Activated CD4-positive, CD25-positive, alpha-beta regulatory T cell (primary cell): ENCODE measurements around the gene PCP2.

Source experiments
- DNase-seq, 4 experiments: peaks; one replicate each; lab custom pipeline; 2025; lab: John Stamatoyannopoulos, UW

Gene PCP2

GRCh38 chr19:7618771-7619510, 14.6 kb downstream of the PCP2 start:
- DNase-seq: no peak

DNA sequence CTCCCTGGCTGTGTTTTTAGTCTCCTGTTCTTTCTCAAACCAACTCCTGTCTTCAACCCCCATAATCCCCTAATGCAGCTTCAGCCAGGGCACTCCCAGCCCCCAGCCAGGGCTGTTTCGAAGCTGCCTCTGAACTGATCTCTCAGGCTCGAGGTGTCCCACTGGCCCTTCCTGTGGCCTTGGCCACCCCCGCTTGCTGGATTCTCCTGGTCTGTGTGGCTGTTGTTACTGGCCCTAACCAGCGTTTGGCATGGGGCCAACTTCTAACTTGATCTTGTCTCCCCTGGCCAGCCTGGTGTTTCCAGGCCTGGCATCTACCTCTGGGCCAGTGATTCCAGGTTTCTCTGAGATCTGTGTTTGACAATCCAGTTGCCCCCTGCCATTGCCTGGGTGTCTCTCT, 15.2 kb downstream of the PCP2 start:
- DNase-seq: no peak

DNA sequence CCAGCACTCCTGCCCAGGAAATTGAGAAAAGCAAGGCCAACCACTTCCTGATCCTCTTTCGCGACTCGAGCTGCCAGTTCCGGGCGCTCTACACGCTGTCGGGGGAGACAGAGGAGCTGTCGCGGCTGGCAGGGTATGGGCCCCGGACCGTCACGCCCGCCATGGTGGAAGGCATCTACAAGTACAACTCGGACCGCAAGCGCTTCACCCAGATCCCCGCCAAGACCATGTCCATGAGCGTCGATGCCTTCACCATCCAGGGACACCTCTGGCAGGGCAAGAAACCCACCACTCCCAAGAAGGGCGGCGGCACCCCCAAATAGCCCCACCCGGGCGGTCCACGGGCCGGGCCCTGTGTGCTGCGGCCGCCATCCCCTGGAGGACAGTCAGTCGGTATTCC, 15.8 kb downstream of the PCP2 start:
- DNase-seq: no peak

GRCh38 chr19:7617172-7617571, 16.3 kb downstream of the PCP2 start:
- no peak for DNase-seq

GRCh38 chr19:7614859-7615741, 18.4 kb downstream of the PCP2 start:
- DNase-seq: no peak

- no peak for DNase-seq
Measured at GRCh38 chr19:7612282-7613274, 20.9 kb downstream of the PCP2 start.

DNA sequence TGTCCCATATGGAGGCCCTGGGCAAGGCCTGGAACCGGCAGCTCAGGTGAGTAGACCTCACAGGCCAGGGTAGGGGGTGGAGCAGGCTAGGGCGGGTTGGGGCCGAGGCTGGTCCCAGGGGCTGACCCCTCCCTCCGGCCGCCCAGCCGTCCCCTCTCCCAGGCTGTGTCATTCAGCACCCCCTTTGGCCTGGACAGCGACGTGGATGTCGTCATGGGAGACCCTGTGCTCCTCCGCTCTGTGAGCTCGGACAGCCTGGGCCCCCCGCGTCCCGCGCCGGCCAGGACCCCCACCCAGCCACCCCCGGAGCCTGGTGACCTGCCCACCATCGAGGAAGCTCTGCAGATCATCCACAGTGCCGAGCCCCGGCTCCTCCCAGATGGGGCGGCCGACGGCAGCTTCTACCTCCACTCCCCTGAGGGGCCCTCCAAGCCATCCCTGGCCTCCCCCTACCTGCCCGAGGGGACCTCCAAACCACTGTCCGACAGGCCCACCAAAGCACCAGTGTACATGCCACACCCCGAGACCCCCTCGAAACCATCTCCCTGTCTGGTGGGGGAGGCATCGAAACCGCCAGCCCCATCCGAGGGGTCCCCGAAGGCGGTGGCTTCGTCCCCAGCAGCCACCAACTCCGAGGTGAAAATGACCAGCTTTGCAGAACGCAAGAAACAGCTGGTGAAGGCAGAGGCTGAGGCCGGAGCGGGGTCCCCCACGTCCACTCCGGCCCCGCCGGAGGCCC, 21.8 kb downstream of the PCP2 start:
- DNase-seq: no peak

DNA sequence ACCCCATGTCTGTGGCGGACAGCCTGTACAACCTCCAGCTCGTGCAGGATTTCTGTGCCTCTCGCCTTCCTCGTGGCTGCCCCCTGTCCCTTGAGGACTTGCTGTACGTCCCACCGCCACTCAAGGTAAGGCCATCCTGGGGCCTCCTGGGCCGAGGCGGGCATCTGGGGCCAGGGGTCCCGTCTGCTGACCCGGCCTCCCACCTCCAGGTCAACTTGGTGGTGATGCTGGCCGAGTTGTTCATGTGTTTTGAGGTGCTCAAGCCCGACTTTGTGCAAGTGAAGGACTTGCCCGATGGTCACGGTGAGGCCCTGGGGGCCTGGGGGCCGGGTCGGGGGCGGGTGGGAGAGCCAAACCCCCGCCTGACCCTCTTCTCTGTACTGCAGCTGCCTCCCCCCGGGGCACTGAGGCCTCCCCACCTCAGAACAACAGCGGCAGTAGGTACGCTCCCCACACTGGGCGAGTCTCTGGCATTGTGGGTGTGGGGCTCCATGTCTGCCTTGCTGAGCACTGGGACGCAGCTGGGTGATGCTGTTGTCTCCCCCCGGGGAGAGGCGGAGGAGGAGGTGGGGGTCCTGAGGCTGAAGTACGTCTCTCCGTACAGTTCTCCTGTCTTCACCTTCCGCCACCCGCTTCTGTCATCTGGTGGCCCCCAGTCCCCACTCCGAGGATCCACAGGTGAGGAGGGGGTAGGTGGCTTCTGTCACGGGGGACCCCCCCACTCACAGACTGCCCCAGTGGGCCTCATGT, 22.9 kb downstream of the PCP2 start:
- no peak for DNase-seq

- DNase-seq: no peak
Measured at GRCh38 chr19:7607874-7608560, 25.5 kb downstream of the PCP2 start.

DNA sequence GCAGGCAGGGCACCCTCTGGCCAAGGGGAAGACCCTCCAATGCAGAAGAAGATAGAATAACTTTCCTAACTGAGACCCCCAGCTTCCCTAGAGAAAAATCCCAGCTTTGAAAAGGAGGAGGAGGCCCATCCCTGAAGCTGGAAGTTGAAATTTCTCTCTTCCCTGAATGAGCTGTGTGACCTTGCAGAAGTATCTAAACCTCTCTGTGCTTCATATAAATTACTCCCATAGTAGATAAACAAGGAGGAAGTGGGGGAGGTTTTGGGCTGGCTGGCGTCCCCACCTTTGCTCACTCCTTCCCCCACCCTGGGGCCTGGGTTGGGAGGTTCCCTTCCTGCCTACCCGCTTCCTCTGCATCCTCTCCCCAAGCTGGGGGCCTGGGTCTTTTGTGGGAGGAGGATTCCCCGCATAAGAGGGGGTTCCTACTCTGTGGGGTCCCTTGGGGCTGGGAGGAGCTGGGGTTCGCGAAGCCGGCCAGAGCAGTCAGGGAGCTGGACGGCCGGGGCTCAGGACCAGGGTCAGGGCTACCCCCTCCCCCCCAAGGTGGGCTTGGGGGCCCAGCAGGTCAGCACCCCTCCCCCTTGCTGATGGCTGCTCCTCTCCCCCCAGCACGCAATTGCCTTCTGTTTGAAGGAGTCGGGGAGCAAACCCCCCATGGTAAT, 26.2 kb downstream of the PCP2 start:
- DNase-seq: no peak

DNA sequence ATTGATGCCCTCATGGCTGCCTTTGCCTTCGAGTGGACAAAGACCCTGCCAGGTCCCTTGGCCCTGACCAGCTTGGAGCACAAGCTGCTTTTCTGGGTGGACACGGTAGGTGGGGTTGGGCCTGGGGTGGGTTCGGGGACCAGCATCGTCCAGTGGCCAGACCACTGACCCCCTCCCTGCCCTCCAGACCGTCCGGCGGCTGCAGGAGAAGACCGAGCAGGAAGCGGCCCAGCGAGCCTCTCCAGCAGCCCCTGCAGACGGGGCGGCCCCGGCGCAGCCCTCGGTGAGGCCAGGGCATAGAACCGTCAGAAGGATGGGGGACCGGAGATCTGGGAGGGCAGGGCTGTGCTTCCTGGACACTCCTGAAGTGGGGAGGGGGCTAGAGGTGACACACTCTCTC, 27.2 kb downstream of the PCP2 start:
- no peak for DNase-seq

DNA sequence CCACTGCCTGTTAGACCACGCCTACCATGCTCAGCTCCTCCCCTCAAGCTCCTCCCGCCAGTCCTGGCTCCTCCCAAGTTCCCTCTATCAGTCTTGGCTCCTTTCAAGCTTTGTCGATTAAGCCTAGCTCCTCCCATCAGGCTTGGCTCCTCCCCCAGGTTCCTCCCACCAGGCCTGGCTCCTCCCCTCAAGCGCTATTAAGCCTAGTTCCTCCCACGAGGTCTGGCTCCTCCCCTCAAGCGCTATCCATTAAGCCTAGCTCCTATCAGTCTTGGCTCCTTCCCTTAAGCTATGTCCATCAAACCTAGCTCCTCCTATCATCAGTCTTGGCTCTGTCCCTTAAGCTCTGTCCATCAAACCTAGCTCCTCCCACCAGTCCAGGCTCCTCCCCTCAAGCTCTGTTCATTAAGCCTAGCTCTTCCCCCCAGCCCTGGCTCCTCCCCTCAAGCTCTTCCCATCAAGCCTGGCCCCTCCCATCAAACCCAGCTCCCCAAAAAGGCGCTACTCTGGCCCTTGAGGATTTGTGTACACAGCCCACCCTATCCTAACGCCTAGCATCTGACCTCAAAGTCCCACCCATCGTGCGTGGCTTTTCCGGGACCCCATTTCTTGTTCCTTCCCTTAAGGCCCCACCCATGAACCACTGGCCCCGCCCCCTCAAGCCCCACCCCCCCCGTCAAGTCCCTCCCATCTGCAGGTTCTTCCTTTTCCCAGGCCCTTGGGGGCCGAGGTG, 27.9 kb downstream of the PCP2 start:
- no peak for DNase-seq

- no peak for DNase-seq
Measured at GRCh38 chr19:7603919-7604318, 29.6 kb downstream of the PCP2 start.

DNA sequence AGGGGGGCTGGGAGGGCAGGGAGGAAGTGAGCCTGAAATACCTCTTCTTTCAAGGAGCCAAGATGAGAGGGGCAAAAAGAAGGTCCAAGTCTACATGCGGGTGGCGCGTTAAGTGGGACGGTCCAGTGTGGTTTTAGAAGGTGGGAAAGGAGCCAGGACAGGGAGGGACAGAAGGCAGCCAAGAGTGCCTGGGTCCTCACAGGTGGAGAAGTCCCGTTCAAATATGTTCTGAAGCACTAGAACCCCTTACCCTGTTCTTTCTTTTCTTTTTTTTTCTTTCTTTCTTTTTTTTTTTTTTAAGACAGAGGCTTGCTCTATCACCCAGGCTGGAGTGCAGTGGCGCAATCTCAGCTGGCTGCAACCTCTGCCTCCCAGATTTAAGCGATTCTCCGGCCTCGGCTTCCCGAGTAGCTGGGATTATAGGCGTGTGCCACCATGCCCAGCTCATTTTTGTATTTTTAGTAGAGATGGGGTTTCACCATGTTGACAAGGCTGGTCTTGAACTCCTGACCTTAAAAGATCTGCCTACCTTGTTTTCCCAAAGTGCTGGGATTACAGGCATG, 30.5 kb downstream of the PCP2 start:
- no peak for DNase-seq

GRCh38 chr19:7602240-7602934, 31.1 kb downstream of the PCP2 start:
- no peak for DNase-seq

DNA sequence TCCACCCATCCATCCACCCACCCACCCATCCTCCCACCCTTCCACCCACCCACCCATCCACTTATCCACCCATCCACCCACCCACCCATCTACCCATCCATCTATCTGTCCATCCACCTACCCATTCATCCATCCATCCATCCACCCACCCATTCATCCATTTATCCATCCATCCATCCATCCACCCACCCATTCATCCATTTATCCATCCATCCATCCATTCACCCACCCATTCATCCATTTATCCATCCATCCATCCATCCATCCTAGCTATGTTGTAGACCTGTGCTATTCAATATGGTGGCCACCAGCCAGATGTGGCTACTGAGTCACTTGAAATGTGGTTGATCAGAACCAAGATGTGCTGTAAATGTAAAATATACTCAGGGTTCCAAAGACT, 32.8 kb downstream of the PCP2 start:
- DNase-seq: no peak

DNA sequence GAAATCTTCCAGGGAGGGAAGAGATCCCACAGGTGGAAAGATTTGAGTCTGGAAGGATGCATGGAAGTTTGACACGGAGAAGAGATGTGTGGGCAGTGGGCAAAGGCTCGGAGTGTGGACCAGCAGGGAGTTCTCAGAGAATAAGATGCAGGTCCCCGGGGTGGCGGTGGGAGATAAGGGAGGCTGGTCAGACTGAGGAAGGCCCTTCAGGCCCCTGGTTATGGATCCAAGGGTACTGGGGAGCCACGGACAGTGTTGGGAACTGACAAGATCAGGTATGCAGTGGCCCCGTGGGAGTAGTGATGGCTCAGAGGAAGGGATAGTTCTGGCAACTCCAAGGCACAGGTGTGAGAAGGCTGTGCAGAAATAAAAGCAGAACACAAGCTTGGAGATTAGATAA, 35.3 kb downstream of the PCP2 start:
- DNase-seq: no peak

DNA sequence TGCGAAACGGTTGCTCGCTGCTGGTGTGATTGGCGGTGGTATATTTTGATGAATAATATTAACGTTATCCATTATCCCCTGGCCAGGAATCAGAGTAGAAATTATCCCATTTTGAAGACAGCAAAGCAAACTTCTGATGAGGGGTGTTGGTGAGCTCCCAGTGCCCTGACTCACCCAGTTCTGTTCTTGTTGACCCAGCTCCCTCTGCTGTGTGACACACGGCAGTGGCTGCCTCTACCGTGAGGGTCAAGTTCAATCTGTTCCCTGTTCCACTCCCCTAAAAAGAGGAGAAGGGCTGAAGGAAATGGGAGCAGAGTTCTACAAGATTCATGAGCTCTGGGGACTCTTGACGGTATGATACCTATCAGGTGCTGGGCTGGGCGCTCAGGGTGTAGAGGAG, 35.8 kb downstream of the PCP2 start:
- no peak for DNase-seq
